SW 1271 (cell line): ENCODE measurements around the gene RETN.
A peak's percentile ranks its signal among the peaks of the same experiment; 100 is the strongest.

ENCODE experiments used
- DNase-seq, 2 experiments: peaks; one replicate each; lab custom pipeline; 2025; lab: John Stamatoyannopoulos, UW

The RETN gene

DNA sequence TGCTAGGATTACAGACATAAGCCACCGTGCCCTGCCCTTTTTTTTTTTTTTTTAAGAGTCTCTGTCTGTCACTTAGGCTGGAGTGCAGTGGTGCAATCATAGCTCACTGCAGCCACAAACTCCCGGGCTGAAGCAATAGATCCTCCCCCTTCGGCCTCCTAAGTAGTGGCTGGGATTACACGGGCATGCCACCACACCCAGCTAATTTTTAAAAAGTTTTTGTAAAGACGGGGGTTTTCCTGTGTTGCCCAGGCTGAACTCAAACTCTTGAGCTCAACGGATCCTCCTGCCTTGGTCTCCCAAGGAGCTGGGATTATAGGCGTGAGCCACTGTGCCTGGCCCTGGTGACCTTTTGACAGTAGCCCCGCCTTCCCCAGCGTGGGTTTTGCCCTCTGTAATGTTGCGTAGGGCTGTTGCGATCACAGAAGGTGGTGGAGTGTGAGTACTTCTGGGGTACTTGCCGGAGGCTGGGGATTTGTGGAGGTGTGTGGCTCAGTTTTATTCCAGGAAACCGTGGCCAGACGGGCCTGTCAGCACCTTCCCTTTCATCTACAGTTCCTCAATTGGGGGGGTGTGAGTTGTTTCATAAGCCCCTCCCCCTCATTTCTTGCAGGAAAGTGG, 11.6 kb upstream of the RETN start:
- DNase-seq: no peak

DNA sequence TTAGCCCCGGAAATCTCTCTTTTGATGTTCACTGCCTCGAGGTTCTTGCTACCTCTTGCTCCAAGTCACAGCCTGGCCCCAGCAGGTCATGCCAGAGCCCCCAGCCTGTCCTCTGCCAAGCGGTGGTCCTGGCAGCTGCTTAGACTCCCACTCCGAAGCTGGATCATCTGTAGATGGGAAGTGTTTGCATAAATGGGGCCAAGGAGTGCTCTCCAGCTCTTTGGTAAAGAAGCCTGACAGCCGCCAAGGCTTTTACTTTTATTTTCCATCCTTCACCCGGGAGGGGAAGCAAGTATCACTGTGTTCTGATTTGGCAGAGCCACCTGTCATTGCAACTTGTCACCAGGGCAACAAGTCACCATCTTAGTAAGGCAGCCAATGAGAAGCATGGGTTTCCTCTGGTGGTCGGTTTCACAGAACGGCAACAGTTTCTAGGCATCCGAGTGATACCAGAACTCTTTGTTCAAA, 10.6 kb upstream of the RETN start:
- no peak for DNase-seq

DNA sequence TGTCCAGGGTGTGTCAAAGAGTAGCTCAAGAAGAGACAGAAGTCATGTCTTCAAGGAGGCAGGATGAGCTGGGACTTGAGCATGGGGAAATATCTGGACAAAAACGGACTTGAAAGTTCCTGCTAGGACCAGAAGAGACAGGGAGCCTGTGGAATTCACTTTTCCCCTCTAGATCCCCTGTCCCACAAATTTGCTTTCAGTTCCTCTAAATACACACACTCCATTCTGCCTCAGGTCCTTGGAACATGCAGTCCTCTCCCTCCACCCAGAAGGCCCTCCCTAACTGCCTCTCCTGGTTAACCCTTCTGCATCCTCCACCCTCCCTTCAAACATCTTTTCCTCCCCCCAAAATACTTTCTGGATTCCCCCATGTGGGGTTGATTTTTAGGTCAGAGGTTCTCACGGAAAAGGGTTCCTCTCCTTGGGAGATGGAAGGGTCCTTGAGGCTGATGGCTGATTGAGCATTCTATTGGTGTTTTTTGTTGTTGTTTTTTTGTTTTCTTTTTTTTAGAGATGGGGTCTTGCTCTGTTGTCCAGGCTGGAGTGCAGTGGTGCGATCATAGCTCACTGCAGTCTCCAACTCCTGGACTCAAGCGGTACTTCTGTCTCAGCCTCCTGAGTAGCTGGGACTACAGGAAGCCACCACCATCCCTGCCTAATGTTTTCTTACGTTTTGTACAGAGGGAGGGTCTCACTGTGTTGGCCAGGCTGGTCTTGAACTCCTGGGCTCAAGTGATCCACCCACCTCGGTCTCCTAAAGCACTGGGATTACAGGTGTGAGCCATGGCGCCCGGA, 6.9 kb upstream of the RETN start:
- no peak for DNase-seq

DNA sequence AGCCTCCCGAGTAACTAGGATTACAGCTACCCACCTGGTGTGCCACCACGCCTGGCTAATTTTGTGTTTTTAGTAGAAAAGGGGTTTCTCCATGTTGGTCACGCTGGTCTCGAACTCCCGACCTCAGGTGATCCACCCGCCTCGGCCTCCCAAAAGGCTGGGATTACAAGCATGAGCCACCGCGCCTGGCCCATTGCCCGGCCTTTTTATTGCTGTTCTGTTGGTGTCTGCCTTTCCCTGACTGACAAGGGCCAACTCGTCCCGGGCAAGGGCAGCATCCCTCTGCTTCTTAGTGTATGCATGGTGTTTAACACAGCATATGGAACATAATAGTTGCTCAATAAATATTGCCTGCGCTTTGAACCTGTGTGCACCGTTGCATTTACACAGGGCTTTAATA, 6.2 kb upstream of the RETN start:
- DNase-seq: no peak

DNA sequence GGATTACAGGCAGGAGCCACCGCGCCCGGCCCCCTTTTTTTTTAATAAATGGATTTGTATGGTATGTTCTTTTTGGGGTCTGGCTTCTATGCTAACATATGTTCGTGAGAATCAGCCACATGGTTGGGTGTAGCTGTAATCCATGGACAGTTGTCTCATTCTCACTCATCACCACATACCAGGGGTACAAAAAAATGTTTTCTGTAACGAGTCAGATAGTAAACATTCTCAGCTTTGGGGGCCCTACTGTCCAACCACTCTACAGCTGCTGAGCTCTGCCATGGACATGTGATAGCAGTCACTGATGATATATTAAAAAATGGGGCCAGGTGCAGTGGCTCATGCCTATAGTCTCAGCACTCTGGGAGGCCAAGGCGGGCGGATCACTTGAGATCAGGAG, 5.1 kb upstream of the RETN start:
- DNase-seq: no peak

DNA sequence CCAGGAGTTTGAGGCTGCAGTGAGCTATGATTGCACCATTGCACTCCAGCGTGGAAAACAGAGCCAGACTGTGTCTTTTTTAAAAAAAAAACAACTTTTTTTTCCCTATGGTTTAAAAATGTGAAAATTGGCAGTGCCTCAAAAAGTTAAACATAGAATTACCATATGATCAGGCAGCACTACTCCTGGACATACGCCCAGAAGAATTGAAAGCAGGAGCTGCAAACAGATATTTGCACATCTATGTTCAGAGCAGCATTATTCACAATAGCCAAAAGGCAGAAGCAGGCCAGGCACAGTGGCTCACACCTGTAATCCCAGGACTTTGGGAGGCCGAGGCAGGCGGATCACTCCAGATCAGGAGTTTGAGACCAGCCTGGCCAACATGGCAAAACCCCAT, 3.8 kb upstream of the RETN start:
- no peak for DNase-seq

DNA sequence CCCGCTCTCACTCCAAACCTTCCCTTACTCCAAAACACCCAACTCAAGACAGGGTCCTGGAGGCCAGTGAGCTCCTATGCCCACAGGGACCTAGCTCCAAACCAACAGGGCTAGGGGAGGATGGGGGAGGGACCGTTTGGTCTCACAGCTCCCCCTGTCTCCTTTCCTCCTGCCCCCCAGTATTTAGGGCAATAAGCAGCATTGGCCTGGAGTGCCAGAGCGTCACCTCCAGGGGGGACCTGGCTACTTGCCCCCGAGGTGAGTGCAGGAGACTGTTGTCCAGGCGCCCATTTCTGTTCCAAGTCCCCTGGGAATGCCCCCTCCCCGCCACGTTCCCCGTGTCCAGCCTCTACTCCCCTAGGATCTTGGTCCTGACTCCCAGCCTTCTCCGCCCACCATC, 792 bp downstream of the RETN start:
- no peak for DNase-seq

DNA sequence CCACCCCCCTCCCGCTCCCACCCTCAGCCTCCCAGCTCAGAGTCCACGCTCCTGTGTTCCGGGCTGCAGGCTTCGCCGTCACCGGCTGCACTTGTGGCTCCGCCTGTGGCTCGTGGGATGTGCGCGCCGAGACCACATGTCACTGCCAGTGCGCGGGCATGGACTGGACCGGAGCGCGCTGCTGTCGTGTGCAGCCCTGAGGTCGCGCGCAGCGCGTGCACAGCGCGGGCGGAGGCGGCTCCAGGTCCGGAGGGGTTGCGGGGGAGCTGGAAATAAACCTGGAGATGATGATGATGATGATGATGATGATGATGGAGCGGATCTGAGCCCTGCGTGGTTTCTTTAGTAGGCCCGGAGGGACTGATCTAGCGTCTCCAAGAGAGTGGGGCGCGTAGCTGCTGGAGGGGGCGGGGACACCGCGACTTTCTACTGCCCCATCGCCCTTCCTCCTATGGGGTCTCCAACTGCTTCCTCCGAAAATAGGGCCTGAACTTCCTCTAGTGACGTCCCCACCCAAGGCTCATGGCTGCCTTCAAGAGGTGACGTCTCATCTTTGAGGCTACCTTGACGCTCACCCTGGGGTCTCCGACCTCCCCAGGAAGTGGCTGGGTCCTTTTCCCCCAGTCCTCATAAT, 1.4 kb downstream of the RETN start:
- no peak for DNase-seq

DNA sequence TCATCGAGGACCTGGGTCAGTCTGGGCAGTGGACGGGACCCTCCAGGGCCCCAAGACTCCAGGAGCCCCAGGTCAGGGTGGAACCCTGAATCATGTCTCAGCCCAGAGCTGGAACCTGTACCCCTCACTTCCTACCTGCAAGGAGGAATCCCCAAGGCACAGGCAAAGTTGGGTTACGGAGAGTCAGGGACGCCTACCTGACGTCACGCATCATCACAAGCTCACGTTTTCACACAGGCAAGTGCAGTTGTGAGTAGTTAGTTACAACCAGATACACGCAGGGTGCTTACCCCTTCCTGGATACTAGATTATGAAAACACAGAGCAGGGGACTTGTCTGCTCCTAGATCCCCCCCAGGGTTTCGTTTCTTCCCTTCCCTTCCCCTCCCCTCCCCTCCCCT, 1.9 kb downstream of the RETN start:
- no peak for DNase-seq

DNA sequence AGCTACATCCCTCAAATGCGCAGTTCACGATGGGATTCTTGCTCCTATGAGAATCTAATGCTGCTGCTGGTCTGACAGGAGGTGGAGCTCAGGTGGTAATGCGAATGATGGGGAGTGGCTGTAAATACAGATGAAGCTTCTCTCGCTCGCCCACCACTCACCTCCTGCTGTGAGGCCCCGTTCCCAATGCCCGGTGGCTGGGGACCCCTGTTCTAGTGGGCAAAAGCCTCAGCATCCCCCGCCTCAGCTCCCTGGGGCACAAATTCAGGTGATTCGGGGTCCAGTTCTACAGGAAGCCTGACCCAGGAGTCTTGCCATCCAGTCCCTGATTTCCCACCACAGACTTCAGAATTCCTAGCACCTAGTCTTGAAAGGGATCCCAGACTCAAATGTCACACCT, 3.7 kb downstream of the RETN start:
- no peak for DNase-seq

DNA sequence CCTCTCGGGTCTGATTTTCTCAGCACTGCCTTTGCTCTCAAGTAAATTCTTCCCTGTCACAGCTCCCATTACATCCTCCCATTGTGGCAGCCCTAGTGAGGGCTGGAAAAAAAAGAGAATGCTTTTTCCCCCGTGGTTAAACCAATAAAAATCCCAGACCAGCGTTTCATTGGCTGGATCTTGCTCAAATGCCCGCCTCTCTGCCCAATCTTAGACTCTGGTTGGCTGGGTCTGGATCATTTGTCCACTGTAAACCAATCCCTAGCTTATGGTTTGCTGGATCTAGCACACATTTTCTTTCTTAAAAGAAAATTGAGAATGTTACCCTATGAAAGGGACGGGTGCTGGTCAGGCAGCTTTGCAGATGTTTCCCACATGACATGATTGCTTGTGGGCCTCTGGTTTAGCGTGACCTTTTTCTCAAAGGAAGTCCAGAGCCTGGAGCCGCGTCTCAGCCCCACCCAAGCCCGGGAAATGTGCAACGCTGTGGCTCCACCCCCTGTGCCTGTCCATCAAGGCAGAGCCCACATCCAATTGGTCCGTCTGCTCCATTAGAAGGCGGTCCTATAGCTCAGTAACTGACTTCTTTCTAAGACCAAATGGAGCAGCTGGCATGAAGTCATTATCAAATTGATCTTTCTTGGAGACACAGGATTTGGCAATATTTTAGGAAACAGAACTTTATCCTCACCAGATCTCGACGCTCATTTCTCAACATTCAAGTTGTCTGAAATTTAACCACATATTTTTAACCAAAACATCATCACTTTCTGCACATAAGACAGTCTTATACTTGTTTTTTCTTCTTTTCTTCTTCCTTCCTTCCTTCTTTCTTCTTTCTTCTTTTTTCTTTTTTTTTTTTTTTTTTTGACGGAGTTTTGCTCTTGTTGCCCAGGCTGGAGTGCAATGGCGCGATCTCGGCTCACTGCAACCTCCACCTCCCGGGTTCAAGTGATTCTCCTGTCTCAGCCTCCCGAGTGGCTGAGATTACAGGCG, 5.5 kb downstream of the RETN start:
- DNase-seq: peak in 1 of 2 experiments; percentile 38

DNA sequence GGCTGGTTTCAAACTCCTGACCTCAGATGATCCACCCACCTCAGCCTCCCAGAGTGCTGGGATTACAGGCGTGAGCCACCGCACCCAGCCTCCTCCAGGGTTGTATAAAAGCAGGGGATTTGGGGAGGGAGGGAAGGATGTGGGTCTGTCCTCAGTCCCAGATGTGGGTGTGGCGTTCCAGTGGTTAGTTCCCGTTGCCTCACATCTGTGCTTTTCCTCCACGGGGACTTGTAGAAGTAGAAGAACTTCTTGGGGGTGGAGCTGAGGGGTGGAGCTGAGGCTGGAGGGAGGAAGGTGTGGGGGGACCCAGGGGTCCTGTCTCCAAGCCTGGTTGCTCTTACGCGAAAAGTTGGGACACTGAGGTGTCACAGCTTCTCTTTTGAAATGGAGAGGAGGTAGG, 7.5 kb downstream of the RETN start:
- no peak for DNase-seq

DNA sequence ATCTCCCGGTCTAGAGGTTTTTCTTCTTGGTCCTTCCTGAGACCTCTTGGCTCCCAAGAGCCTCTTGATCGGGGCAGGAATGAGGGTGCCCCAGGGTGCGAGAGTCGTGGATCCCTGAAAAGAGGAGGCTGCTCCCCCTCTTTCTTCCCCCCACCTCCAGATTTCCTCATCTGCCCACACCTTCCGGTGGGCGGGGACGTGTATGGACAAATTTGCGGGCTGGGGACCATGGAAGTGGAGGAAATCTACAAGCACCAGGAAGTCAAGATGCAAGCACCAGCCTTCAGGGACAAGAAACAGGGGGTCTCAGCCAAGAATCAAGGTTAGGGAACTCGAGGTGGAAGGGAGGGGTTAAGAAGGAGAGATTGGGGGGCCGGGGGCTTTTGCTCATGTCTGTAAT, 8.0 kb downstream of the RETN start, which contains the start of gene MCEMP1:
MCEMP1 (plus strand) TSS at position 237 of the 400 bp plus-strand sequence; CDS start at position 268, 31 bp downstream.
- no peak for DNase-seq

DNA sequence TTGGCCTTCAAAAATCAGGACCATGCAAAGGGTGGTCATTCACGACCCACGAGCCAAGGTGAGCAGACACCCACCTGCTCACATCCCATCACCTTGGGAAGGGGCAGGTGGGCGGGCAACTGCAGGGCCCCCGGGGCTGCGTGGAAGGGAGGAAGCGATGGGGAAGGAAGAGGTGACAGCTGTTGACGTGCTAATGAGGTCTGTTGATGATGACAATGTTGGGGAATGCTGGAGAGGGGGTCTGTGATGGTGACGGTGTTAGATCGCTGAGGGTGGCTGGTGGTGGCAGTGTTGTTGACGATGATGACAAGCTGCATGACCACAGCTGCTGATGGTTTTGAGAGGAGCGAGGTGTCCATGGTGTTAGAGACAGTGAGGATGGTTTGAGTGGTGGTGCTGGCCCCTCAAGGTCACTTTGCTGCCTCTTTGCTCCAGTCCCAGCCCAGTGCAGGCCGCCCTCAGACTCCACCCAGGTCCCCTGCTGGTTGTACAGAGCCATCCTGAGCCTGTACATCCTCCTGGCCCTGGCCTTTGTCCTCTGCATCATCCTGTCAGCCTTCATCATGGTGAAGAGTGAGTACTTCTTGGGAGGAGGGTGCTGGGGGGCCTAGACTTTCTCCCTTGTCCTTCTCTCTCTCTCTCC, 8.9 kb downstream of the RETN start:
- no peak for DNase-seq

DNA sequence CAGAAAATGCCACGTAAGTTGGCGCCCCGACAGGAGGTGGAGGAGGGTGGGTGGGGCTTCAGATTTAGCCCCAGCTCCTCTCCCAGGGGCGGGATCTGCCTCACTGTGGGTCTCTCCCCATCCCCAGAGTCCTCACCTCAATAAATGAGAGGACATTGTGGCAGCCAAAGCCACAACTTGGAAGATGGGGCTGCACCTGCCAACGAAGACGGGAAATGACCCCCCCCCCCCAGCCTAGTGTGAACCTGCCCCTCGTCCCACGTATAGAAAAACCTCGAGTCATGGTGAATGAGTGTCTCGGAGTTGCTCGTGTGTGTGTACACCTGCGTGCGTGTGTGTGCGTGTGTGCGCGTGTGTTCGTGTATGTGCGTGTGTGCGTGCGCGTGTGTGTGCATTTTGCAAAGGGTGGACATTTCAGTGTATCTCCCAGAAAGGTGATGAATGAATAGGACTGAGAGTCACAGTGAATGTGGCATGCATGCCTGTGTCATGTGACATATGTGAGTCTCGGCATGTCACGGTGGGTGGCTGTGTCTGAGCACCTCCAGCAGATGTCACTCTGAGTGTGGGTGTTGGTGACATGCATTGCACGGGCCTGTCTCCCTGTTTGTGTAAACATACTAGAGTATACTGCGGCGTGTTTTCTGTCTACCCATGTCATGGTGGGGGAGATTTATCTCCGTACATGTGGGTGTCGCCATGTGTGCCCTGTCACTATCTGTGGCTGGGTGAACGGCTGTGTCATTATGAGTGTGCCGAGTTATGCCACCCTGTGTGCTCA, 10.3 kb downstream of the RETN start:
- DNase-seq: no peak

DNA sequence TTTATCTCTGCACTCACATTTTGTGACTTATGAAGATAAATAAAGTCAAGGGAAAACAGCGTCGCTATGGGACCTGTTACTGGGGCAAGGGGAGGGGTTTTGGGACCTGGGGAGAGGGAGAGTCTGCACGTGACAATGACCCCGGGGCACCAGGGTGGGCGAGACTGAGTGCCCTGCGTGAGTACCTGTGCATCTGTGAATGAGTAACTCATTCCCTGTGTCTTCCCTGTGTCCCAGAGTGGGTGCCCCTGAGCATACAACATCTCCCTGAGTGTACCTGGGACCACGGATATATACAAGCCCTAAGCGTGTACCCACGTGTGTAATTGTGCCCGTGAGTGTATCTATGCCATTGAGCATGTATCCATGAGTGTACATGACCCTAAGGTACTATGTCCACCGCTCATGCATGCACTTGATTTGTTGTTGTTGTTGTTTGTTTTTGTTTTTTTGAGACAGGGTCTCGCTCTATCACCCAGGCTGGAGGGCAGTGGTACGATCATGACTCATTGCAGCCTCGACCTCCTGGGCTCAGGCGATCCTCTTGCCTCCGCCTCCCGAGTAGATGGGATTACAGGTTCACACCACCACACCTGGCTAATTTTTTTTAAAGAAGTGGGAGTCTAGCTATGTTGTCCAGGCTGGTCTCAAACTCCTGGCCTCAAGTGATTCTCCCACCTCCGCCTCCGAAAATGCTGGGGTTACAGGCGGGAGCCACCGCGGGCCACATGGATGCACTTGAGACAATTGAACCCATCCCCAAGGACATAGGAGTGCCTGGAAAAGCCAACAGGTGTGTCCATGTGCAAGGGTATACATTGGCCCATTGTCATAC, 11.1 kb downstream of the RETN start:
- DNase-seq: no peak

DNA sequence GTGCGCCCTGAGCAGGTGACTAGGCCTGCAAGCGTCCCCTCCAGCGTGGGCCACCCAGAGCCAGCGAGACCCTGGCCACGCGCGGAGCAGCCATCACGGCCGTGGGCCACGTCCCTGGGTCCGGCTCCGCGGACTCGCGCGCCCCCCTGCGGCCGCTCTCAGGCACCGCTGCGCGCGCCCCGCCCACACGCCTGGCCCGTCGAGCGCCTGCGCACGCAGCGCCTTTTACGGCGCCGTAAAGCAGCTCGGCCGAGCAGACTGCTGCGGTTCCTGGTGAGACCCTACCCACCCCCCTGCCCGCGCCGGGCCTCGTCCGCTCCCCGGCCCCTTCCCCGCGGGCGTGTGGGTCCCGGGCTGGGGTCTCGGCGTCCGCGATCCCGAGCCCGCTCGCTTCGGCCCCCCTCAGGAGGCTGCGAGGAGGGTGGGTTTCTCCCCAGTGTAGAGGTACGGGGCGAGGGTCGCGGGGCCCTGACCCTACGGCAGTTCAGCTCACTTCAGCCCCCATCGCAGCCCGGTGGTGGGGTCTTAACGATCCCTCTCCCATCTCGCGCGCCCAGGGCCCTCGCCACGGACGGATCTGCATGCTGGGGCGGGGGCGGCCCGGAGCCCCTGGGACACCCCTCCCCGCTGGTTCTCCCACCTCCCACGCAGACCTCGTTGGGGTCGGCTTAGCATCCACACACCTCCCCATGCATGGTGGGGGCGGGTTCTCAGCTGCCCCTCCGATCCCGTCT, 11.9 kb downstream of the RETN start, which contains the start of gene TRAPPC5:
TRAPPC5 (plus strand) TSS at position 228 of the 734 bp plus-strand sequence. CDS start 1,421 bp downstream, outside the sequence.
- DNase-seq: peak in 1 of 2 experiments; percentile 58

DNA sequence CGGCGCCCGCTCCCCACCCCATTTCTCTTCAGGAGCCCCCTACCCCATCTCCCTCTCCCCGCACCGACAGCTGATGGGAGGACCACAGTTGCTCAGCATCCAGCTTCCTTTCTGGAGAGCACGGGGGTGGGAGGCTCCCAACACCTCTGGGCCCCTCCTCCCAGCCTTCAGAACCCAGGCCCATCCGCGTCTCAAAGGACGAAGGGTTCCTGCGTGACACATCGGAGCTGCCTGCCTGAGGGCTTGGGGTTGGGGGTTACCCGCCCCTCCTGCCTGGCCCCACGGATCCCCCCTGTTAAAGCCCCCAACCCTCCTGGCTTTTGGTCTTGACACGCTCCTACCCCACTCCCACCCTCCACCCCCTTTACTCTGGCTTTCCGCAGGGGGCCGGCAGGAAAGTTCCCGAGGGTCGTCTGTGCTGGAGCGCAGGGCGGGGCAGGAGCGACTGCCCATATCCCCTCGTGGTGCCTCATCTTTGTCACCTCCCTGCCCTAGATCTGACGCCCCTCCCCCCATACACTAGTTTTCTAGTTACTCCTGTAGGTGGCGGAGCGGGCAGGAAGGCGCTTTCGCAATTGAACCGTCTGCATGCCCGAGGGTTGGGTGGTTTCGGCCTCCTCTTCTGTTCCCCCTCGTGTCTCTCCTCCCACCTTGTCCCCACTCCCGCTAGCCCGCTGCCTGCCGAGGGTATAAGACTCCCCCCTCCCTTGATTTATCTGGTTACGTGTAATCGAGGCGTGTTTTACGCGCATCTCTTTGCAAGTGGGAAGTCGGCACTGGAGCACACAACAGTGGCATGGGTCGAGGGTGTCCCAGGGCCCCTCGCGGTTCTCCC, 12.7 kb downstream of the RETN start:
- peak in 1 of 2 experiments; percentile 48 for DNase-seq
